HUES64 (cell line): ENCODE results near the gene TBCC.
A peak's percentile ranks its signal among the peaks of the same experiment; 100 is the strongest.
"Not testable (repeated sequence)": the region's sequence is repeated elsewhere in the genome, so short reads cannot be mapped to it uniquely, and the experiment has no call there.

Source experiments
- H3K27ac ChIP-seq: 2 replicates; pipeline ENCODE4 v1.7.0; 2013; ENCODE audit warnings: low read depth, low read length, inconsistent platforms
- H3K27me3 ChIP-seq: 2 replicates; pipeline ENCODE4 v1.6.1; 2013; ENCODE audit warnings: mild to moderate bottlenecking, low read length; ENCODE audit not compliant: insufficient read depth
- H3K36me3 ChIP-seq: 2 replicates; pipeline ENCODE4 v1.6.1; 2013; ENCODE audit warnings: mild to moderate bottlenecking, low read length; ENCODE audit not compliant: insufficient read depth
- H3K4me1 ChIP-seq: 2 replicates; pipeline ENCODE4 v1.6.1; 2013; ENCODE audit warnings: mild to moderate bottlenecking, low read length, moderate library complexity; ENCODE audit not compliant: insufficient read depth
- H3K4me3 ChIP-seq: 2 replicates; pipeline ENCODE4 v1.5.1; 2013; ENCODE audit warnings: mild to moderate bottlenecking, low read length, moderate library complexity
- H3K9ac ChIP-seq: 2 replicates; pipeline ENCODE4 v1.6.1; 2013; ENCODE audit warnings: mild to moderate bottlenecking, low read depth, low read length
- H3K9me3 ChIP-seq: 2 replicates; pipeline ENCODE4 v1.6.1; 2013; ENCODE audit warnings: low read depth, low read length; ENCODE audit not compliant: insufficient read depth
- WGBS: fragments of 150-250, 120-280 bp; methylation state at CpG from one replicate; pipeline ENCODE4 v1.1.7; 2013; ENCODE audit warnings: missing lambda C conversion rate; 5-methylcytosine and 5-hydroxymethylcytosine counted together

Gene TBCC

DNA sequence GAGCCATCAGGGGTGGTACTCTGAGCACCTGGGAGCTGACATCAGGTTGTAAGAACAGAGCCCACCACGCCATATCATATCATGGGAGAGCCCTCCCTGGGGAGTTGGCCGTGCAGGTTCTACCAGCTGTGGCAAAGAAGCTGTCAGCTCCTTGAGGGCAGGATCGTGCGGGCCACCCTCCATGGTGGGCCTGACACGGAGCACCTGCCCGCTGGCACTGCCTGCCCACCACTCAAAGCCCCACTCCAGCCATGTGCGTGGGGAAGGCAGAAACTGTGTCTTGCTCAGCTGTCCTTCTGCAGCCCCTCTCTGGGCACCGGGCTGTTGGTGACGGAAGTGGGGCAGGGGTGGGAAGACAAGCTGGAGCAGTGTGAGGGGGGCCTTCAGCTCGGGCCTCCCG, 37.8 kb downstream of the TBCC start:
- no peak overlapping the region for H3K9ac ChIP-seq
- 93% methylated on average over 11 of the region's 11 CpGs for WGBS
- peaks cover 16% of the 10 kb centered on the region for H3K4me1 ChIP-seq
- no peak overlapping the region for H3K4me3 ChIP-seq
- no peaks in the 10 kb centered on the region for H3K27me3 ChIP-seq
- H3K36me3 ChIP-seq = no peaks in the 10 kb centered on the region
- H3K27ac ChIP-seq = no peak overlapping the region
- peaks cover 11% of the 10 kb centered on the region; the same call in 1 of the 2 replicates for H3K9me3 ChIP-seq

DNA sequence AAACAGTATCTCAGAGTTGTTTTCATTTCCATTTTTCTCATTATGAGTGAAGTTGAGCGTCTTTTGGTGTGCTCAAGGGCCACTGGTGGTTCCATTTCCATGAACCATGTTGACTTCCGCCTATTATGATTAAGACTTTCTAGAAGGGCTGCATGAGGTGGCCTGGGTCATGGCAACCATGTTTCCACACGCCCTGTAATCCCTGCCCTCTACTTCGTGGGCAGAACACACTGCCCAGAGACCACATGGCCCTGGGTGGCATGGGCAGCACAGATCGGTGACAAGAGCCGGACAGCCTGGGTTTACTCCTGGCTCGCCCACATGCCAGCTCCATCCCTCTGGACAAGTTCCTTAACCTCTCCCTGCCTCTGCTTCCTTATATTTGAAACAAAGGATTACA, 38.3 kb downstream of the TBCC start:
- peaks cover 11% of the 10 kb centered on the region; the same call in 1 of the 2 replicates for H3K9me3 ChIP-seq
- H3K4me3 ChIP-seq = no peak overlapping the region
- H3K9ac ChIP-seq = no peak overlapping the region
- 94% methylated on average over 7 of the region's 7 CpGs for WGBS
- no peaks in the 10 kb centered on the region for H3K36me3 ChIP-seq
- peaks cover 16% of the 10 kb centered on the region for H3K4me1 ChIP-seq
- H3K27me3 ChIP-seq = no peaks in the 10 kb centered on the region
- H3K27ac ChIP-seq = no peak overlapping the region

DNA sequence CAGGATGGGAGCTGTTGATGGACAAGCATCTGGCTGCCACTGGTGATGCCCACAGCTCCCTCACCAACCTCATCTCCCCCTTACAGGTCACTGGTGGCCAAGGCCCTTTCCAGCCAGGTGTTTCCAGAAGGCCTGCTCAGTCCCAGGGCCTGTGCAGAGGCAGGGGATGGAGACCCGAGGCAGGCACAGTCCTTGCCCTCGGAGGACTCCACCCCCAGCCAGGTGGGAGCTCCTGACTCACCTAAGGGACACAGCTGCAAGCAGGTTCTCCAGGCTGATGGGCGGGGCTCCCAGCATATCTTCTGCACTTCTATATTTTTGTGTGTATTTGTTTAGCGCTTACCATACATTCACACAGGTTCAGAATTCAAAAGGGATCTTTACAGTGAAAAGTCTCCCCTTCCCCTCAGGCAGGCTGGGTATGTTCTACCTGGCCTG, 40.9 kb downstream of the TBCC start:
- 82% methylated on average over 3 of the region's 4 CpGs for WGBS
- H3K27ac ChIP-seq = no peak overlapping the region
- no peaks in the 10 kb centered on the region for H3K9me3 ChIP-seq

DNA sequence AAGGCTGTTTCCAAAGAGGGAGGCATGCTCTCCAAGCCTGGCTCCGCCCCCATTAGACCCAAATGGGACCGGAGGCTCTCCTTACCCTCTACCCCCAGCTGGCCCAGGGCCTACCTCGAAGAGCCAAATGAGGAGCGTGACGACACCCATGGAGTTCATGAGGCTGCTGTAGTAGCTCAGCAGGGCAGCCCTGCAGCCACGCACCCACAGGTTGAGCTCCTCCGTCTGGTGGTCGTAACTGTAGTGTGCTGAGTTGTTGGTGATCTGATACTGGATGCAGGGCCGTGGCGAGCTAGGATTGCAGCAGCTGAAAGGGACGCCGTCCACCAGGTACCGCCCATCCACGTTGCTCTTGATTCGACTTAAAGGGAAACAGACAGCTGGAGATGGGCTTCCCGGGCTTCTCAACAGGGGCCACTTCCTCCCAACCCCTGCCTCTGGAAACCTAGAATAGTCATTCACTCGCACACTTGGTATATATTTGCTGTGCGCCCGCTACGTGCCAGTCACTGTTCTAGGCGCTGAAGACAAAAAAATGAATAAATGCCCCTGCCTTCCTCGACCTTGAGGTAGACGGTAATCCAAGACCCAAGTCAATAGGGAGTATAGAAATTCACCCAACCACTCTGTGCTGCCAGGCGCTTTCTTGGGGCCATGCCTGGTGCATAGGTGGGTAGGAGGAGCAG, 41.5 kb downstream of the TBCC start:
- Histone ChIP-seq H3K27me3 (no peaks in the 10 kb centered on the region), H3K9ac (peak overlapping the region; percentile 41; the same call in 1 of the 2 replicates), H3K36me3 (no peaks in the 10 kb centered on the region), H3K4me3 (peak overlapping the region; percentile 41), H3K4me1 (peaks cover 4% of the 10 kb centered on the region; the same call in 1 of the 2 replicates), H3K27ac (no peak overlapping the region), H3K9me3 (no peaks in the 10 kb centered on the region)
- WGBS = 69% methylated on average over 24 of the region's 24 CpGs

More for the DNA sequence above, 40.9 kb downstream of the TBCC start:
- H3K9ac ChIP-seq = no peak overlapping the region
- H3K27me3 ChIP-seq = no peaks in the 10 kb centered on the region
- H3K4me1 ChIP-seq = peaks cover 8% of the 10 kb centered on the region; the same call in 1 of the 2 replicates
- H3K4me3 ChIP-seq = no peak overlapping the region
- no peaks in the 10 kb centered on the region for H3K36me3 ChIP-seq

DNA sequence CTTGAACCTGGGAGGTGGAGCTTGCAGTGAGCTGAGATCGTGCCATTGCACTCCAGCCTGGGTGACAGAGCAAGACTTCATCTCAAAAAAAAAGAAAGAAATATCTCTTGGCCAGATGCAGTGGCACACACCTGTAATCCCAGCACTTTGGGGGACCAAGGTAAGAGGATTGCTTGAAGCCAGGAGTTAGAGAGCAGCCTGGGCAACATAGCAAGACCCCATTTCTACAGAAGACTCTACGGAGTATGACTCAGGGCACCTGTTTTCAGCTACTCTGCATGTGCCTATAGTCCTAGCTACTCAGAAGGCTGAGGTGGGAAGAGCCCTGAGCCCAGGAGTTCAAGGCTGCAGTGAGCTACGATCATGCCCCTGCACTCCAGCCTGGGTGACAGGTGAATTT, 43.1 kb downstream of the TBCC start:
- not testable (repeated sequence) for H3K27ac ChIP-seq, H3K9me3 ChIP-seq, H3K27me3 ChIP-seq, H3K4me1 ChIP-seq, H3K4me3 ChIP-seq, H3K36me3 ChIP-seq, H3K9ac ChIP-seq
- WGBS = 96% methylated on average over 3 of the region's 3 CpGs

DNA sequence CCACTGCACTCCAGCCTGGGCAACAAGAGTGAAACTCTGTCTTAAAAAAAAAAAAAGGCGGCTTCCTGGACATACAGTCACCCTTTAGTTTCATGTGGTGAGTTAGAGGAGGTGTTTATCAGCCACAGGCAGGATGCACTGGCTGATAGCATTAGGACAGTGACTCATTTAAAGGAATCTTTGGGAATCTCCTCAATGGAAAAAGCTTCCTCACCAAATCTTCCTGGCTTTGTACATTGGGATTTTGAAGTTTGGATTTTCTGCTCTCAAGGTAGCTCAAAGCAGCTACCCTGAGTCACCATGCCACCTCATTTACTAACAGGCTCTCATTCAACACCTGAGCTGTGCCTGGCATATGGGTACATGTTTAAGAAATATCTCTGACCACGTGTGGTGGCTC, 43.7 kb downstream of the TBCC start:
- no peak overlapping the region for H3K27ac ChIP-seq
- H3K9ac ChIP-seq = no peak overlapping the region

DNA sequence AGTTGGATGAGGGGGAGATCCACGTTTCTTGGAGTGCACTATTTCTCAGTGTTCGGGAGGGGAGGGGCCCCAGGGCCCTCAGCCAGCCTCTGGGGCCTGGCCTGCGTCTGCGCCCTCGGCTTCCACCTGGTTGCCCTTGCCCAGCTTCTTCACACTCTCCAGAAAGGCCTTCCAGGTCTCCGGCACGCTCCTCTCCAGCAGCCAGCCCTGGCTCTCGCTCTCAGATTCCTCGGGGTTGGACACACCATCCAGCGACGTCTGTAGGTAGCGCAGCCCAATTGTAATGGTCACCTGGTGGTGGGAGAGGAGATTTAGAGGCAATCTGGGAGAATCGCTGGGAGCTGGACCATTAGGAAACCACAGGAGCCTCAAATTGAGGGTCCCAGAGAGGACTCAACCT, 47.7 kb downstream of the TBCC start:
- Histone ChIP-seq H3K36me3 (peaks cover 16% of the 10 kb centered on the region), H3K9me3 (no peaks in the 10 kb centered on the region), H3K4me1 (no peaks in the 10 kb centered on the region), H3K4me3 (no peak overlapping the region), H3K27ac (no peak overlapping the region), H3K9ac (no peak overlapping the region), H3K27me3 (no peaks in the 10 kb centered on the region)
- WGBS = 91% methylated on average over 13 of the region's 13 CpGs

More for the DNA sequence above, 43.7 kb downstream of the TBCC start:
- Histone ChIP-seq H3K9me3 (no peaks in the 10 kb centered on the region), H3K4me1 (peaks cover 4% of the 10 kb centered on the region; the same call in 1 of the 2 replicates), H3K27me3 (no peaks in the 10 kb centered on the region), H3K4me3 (no peak overlapping the region), H3K36me3 (no peaks in the 10 kb centered on the region)
- 71% methylated on average over 2 of the region's 2 CpGs for WGBS

DNA sequence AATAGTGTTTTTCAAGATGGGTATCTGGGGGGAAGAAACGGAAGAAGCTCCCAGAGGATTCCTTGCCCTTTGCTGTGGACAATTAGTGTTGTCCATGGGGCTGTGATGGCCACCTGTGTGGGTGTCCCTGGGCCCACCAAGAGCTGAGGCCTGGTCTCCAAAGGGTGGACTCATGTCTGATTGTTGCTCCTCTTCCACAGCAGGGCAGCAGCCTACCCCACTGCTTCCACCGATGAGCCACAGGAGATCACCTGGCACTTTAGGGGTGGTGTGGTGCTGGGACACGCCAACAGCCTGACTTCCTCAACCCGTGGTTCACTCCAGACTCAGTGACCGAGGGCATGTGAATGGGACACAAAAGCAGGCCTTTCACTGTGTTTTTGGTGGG, 48.6 kb downstream of the TBCC start:
- Histone ChIP-seq H3K4me1 (no peaks in the 10 kb centered on the region), H3K27ac (no peak overlapping the region), H3K9me3 (no peaks in the 10 kb centered on the region), H3K27me3 (no peaks in the 10 kb centered on the region), H3K4me3 (no peak overlapping the region), H3K9ac (no peak overlapping the region), H3K36me3 (peaks cover 25% of the 10 kb centered on the region)
- 94% methylated on average over 5 of the region's 5 CpGs for WGBS

DNA sequence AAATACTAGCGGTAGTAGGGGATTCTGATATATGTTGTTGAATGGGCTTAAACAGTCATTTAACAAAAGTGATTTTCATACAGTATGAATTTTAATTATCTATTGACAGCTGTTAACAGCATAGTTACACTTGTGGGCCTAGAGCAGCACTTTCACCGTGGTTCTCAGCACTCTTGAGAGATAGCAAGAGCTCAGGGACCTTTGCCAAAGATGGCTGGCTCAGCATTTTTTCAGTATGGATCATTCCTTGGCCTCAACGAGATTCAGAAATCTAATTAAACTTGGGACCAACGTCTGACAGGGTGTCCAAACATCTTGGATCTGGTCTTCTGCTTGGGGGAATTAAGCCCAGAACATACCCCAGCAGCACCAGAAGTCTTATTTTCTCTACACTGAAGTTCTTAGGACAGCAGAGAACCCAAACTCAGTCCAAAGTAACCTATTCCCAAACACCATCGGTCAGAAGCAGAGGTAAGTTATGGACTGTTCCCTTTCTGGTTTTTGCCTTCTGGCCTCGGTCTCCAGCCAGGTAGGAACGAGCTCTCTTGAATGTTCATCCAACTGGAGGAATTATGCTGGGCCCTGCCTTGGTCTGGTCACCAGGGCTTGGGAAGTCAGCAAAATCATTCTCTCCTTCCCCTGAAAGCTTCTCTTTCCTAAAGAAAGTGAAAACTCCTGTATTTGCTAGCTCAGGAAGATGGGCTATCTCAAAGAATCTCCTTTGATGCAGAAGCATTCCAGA, 49.2 kb downstream of the TBCC start:
- peaks cover 31% of the 10 kb centered on the region for H3K36me3 ChIP-seq
- no peak overlapping the region for H3K4me3 ChIP-seq
- WGBS = 93% methylated on average over 6 of the region's 7 CpGs
- H3K27ac ChIP-seq = no peak overlapping the region
- no peaks in the 10 kb centered on the region for H3K27me3 ChIP-seq
- H3K9me3 ChIP-seq = no peaks in the 10 kb centered on the region
- H3K9ac ChIP-seq = no peak overlapping the region
- no peaks in the 10 kb centered on the region for H3K4me1 ChIP-seq

DNA sequence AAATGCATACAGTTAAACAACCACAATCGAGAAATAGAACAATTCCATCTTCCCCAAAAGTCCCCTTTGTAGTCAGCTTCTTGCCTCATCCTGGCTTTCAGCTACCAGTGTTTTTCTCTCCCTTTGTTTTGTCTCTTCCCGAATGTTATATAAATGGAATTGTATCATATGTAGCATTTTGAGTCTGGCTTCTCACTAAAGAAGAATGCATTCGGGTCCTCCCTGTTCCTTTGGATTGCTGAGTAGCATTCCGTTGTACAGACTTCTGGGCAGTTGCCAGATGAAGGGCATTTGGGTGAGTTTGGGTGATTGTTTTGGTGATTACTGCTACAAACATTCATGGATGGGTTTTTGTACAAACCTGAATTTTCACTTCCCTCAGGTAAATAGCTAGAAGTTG, 51.3 kb downstream of the TBCC start:
- H3K36me3 ChIP-seq = peaks cover 51% of the 10 kb centered on the region
- H3K27ac ChIP-seq = no peak overlapping the region
- 92% methylated on average over 4 of the region's 4 CpGs for WGBS

More for the DNA sequence above, 51.3 kb downstream of the TBCC start:
- Histone ChIP-seq H3K4me1 (no peaks in the 10 kb centered on the region), H3K9me3 (no peaks in the 10 kb centered on the region), H3K4me3 (no peak overlapping the region), H3K9ac (no peak overlapping the region), H3K27me3 (no peaks in the 10 kb centered on the region)
